H1 (cell line): ENCODE results near the gene PXDN. TPM values are rescaled to one million over a fixed set of nuclear protein-coding genes. Genes with fewer than 3 reads are reported as not detected.

Source experiments
- ASH2L ChIP-seq: fragments of 200-600, 300-600 bp; sonication (generic); IDR thresholded peaks from one replicate; pipeline ENCODE4 v1.7.1; 2017; ENCODE audit warnings: low read length
- BACH1 ChIP-seq: IDR thresholded peaks from 2 replicates; pipeline ENCODE4 v1.6.1; 2012; ENCODE audit warnings: low read length, improper control_type of control experiment
- BCL11A ChIP-seq, 2 experiments: IDR thresholded peaks; one replicate each; pipeline ENCODE4 v1.6.1; 2011; ENCODE audit warnings: low read depth in 2 of 2, low read length in 2 of 2, mild to moderate bottlenecking in 2 of 2
- EP300 ChIP-seq, 2 experiments: IDR thresholded peaks; 1 replicate in 1 of 2; 2 replicates in 1 of 2; pipeline ENCODE4 v1.6.1; 2011 to 2012; ENCODE audit warnings: low read depth in 2 of 2, low read length in 2 of 2, mild to moderate bottlenecking in 2 of 2, borderline replicate concordance in 1 of 2, inconsistent platforms in 1 of 2, moderate library complexity in 1 of 2
- GABPA ChIP-seq: IDR thresholded peaks from 2 replicates; pipeline ENCODE4 v1.6.1; 2011; ENCODE audit warnings: mild to moderate bottlenecking, low read length, moderate library complexity, borderline replicate concordance; ENCODE audit not compliant: insufficient read depth
- HDAC2 ChIP-seq, 2 experiments: fragments of 300-600 bp in 1 of 2; sonication (generic) in 1 of 2; IDR thresholded peaks; 2 replicates each; pipeline ENCODE4 v1.6.1; 2011 to 2012; ENCODE audit warnings: low read depth in 2 of 2, low read length in 2 of 2, mild to moderate bottlenecking in 2 of 2, moderate library complexity in 2 of 2, borderline replicate concordance in 1 of 2, inconsistent platforms in 1 of 2
- JUN ChIP-seq: IDR thresholded peaks from 2 replicates; pipeline ENCODE4 v1.6.1; 2011; ENCODE audit warnings: low read depth, mild to moderate bottlenecking, improper control_type of control experiment, low read length
- JUND ChIP-seq: IDR thresholded peaks from 2 replicates; pipeline ENCODE4 v1.6.1; 2011; ENCODE audit warnings: mild to moderate bottlenecking, improper control_type of control experiment, low read length
- NANOG ChIP-seq: IDR thresholded peaks from 2 replicates; pipeline ENCODE4 v1.6.1; 2011; ENCODE audit warnings: low read length, low read depth, mild to moderate bottlenecking, inconsistent platforms; ENCODE audit not compliant: insufficient read depth, poor library complexity, severe bottlenecking
- NRF1 ChIP-seq: IDR thresholded peaks from 2 replicates; pipeline ENCODE4 v1.6.1; 2011; ENCODE audit warnings: mild to moderate bottlenecking, low read depth, low read length, improper control_type of control experiment
- POLR2A ChIP-seq, 2 experiments: IDR thresholded peaks; 1 replicate in 1 of 2; 2 replicates in 1 of 2; pipeline ENCODE4 v1.6.1; 2011; ENCODE audit warnings: low read depth in 2 of 2, low read length in 2 of 2, mild to moderate bottlenecking in 2 of 2; ENCODE audit errors: control extremely low read depth in 1 of 2
- RFX5 ChIP-seq: IDR thresholded peaks from 2 replicates; pipeline ENCODE4 v1.6.1; 2011; ENCODE audit warnings: low read depth, low read length, improper control_type of control experiment, borderline replicate concordance
- SIN3A ChIP-seq, 2 experiments: IDR thresholded peaks in 1 of 2; conservative IDR thresholded peaks in 1 of 2; 2 replicates each; pipeline ENCODE4 v1.6.1; 2011 to 2012; ENCODE audit warnings: low read length in 2 of 2, improper control_type of control experiment in 1 of 2, low read depth in 1 of 2, mild to moderate bottlenecking in 1 of 2
- SIRT6 ChIP-seq: IDR thresholded peaks from one replicate; pipeline ENCODE4 v1.7.1; 2012; ENCODE audit warnings: low read length, inconsistent platforms
- SIX5 ChIP-seq: IDR thresholded peaks from 2 replicates; pipeline ENCODE4 v1.6.1; 2011; ENCODE audit warnings: mild to moderate bottlenecking, low read depth, low read length
- SP4 ChIP-seq: IDR thresholded peaks from 2 replicates; pipeline ENCODE4 v1.6.1; 2012; ENCODE audit warnings: low read length, inconsistent platforms
- TAF1 ChIP-seq: IDR thresholded peaks from 2 replicates; pipeline ENCODE4 v1.6.1; 2011; ENCODE audit warnings: mild to moderate bottlenecking, low read depth, low read length
- polyA plus RNA-seq, 7 experiments: library from polyadenylated mRNA; depleted of rRNA in 3 of 7; stranded (reverse) in 5 of 7; unstranded in 2 of 7; fragments of >200 nt in 5 of 7; fragments of 200-250 nt in 2 of 7; gene quantifications; 1 replicate in 5 of 7; 2 replicates in 1 of 7; 4 replicates in 1 of 7; pipeline versions ENCODE4 v1.2.1 to v1.2.3, GENCODE V29; 2011 to 2013; ENCODE audit warnings: missing spikeins in 2 of 7, mixed read lengths in 2 of 7
- total RNA-seq: library from RNA; stranded (reverse); fragmentation: NEBNext Ultra II Directional; extraction: Animal tissue kit (Norgen Biotek cat#: 25700); gene quantifications from 2 replicates; pipeline ENCODE4 v1.2.1, GENCODE V29; 2021
- TF ChIP-seq, protein P1 (sequence below): IDR thresholded peaks from 2 replicates; pipeline ENCODE4 v1.6.1; 2012; ENCODE audit warnings: low read length, inconsistent platforms

Gene PXDN
- total and polyA plus RNA-seq, 2 of the 8 experiments (the other 6 are each of a cell fraction or from before 2014, with no cell fraction given): 104 to 141 TPM

DNA sequence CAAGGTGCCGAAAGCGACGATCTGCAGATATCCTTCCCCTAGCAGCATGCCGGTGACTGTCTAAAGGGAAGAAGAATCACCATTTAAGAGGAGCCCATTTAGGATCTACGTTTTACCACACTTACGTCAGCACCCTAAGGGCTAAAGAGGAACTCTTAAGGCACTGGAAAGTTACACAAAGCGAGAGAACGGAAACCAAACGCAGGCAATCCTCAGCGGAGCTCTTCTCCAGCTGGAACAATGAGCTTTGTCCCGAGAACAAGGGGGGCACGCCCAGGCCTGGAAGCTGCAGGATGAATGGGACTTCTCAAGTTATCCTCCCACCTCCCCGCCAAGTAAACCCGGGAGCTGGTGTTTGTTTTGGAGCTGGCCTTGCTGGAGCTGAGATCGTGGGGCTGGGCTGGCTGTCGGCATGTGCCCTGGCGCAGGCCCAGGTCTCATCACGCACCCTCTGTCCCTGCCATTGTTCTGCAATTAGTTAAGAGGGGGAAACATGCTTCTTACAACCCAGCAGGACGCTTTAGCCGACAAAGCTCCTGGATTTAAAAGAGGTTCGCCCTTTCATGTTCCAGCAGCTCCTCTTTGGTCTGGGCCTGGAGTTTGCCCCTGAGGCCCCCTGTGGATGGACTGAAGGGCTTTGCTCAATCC lies 36.4 kb downstream of the PXDN start (continued):
- TF ChIP-seq, protein P1, sequence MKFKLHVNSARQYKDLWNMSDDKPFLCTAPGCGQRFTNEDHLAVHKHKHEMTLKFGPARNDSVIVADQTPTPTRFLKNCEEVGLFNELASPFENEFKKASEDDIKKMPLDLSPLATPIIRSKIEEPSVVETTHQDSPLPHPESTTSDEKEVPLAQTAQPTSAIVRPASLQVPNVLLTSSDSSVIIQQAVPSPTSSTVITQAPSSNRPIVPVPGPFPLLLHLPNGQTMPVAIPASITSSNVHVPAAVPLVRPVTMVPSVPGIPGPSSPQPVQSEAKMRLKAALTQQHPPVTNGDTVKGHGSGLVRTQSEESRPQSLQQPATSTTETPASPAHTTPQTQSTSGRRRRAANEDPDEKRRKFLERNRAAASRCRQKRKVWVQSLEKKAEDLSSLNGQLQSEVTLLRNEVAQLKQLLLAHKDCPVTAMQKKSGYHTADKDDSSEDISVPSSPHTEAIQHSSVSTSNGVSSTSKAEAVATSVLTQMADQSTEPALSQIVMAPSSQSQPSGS: no peak
- TF ChIP-seq SIRT6: no peak
- no peak for TF ChIP-seq BACH1
- TF ChIP-seq JUND: no peak
- TF ChIP-seq SIX5: no peak
- TF ChIP-seq ASH2L: peak; percentile 50
- no peak for TF ChIP-seq SP4
- TF ChIP-seq HDAC2 (IDR thresholded peaks at IDR 0.05; ENCODE audit: borderline replicate concordance in 1 of 2, low read depth in 2 of 2, low read length in 2 of 2): 0 out of 4 replicates have a peak, but pooled peaks of 1 of the 2 experiments have one; percentile 45
- no peak for TF ChIP-seq POLR2A (IDR thresholded peaks at IDR 0.05; ENCODE audit: control extremely low read depth in 1 of 2, low read depth in 2 of 2, low read length in 2 of 2)
- no peak for TF ChIP-seq GABPA
- no peak for TF ChIP-seq RFX5
- TF ChIP-seq SIN3A (conservative IDR thresholded peaks at IDR 0.05 in 1 of 2, IDR thresholded peaks at IDR 0.05 in 1 of 2; ENCODE audit: low read depth in 1 of 2, low read length in 2 of 2): peak in 1 of 2 experiments; percentile 60; a peak in 2 of 4 replicates
- peak; percentile 6 for TF ChIP-seq NANOG
- TF ChIP-seq NRF1: peak; percentile 18; the same call in 1 of the 2 replicates
- no peak for TF ChIP-seq JUN
- TF ChIP-seq EP300 (IDR thresholded peaks at IDR 0.05; ENCODE audit: borderline replicate concordance in 1 of 2, low read depth in 2 of 2, low read length in 2 of 2): no peak
- no peak for TF ChIP-seq TAF1
- TF ChIP-seq BCL11A (IDR thresholded peaks at IDR 0.05; ENCODE audit: low read depth in 2 of 2, low read length in 2 of 2): no peak
